Measurements from ENCODE around the gene CDK18. TPM values are rescaled to one million over a fixed set of nuclear protein-coding genes. Genes with fewer than 3 reads are reported as not detected.

The CDK18 gene
- total RNA-seq, 4 donors from 2014 or later = 13.6 to 22.4 (median 16.9) TPM

DNA sequence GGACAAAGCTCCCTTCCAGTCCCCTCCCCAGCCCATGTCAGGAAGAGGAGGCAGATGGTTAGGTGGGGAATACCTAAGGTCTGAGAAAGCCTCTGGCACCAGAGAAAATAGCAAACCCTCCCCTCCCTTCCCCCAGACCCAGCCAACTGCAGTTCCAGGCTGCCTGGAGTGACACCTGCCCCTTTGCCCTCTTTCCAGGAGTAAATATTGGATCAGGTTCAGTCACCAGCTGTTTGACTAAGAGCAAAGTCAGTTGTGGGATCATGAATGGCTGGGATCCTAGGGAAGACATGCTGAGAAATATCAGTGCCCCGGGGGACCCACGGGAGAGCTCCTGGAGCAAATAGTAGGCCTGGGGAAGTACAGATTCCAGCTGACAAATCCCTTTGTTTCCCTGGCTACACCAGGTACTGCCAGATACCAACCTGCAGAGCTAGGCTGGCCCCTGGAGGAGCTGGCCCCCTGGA lies 12.2 kb upstream of the CDK18 start:
- 45 to 75% methylated on average over 2 of the region's 2 CpGs for WGBS, 2 donors
- intact Hi-C loops (cut with DNase I) = no loop called here
- no peaks in the 10 kb centered on the region for H3K27me3 ChIP-seq
- no peak overlapping the region for H3K4me3 ChIP-seq (replicated peaks in 1 of 3)
- H3K4me1 ChIP-seq = peaks cover 0 to 10% of the 10 kb centered on the region in 2 donors
- no peak for DNase-seq
- TF ChIP-seq, protein P1, sequence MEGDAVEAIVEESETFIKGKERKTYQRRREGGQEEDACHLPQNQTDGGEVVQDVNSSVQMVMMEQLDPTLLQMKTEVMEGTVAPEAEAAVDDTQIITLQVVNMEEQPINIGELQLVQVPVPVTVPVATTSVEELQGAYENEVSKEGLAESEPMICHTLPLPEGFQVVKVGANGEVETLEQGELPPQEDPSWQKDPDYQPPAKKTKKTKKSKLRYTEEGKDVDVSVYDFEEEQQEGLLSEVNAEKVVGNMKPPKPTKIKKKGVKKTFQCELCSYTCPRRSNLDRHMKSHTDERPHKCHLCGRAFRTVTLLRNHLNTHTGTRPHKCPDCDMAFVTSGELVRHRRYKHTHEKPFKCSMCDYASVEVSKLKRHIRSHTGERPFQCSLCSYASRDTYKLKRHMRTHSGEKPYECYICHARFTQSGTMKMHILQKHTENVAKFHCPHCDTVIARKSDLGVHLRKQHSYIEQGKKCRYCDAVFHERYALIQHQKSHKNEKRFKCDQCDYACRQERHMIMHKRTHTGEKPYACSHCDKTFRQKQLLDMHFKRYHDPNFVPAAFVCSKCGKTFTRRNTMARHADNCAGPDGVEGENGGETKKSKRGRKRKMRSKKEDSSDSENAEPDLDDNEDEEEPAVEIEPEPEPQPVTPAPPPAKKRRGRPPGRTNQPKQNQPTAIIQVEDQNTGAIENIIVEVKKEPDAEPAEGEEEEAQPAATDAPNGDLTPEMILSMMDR (IDR thresholded peaks at IDR 0.05) = no peak
- no peak for TF ChIP-seq POLR2A (IDR thresholded peaks at IDR 0.05)
- no peaks in the 10 kb centered on the region for H3K36me3 ChIP-seq
- no peaks in the 10 kb centered on the region for H3K9me3 ChIP-seq
- no peak overlapping the region for H3K27ac ChIP-seq

DNA sequence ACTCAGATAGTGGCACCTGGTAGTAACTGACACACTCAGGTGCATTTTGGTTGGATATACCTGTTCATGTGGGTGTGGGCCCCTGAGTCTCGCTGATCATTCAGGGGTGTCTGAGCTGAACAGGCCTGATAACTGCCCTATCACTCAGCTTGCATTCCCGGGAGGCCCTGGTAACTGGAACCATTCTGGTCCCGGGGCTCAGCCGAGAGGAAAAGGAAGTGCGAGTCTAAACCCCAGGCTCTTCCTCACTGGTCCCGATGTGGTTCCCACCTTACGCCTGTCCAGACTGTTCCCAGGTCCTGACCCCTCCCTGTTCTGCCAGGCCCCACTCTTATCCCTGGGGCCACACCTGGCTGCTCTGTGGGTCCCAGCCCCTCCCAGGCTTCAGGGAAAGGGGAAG lies 11.7 kb upstream of the CDK18 start:
- intact Hi-C loops (cut with DNase I) = no loop called here
- peaks cover 0 to 10% of the 10 kb centered on the region in 2 donors for H3K4me1 ChIP-seq
- TF ChIP-seq POLR2A (IDR thresholded peaks at IDR 0.05) = no peak
- TF ChIP-seq, protein P1 (IDR thresholded peaks at IDR 0.05) = no peak
- no peak overlapping the region for H3K27ac ChIP-seq
- H3K27me3 ChIP-seq = no peaks in the 10 kb centered on the region
- H3K9me3 ChIP-seq = no peaks in the 10 kb centered on the region
- DNase-seq = no peak
- H3K4me3 ChIP-seq (replicated peaks in 1 of 3) = no peak overlapping the region
- no peaks in the 10 kb centered on the region for H3K36me3 ChIP-seq
- 39 to 73% methylated on average over 2 to 5 of the region's 7 CpGs for WGBS, 2 donors

DNA sequence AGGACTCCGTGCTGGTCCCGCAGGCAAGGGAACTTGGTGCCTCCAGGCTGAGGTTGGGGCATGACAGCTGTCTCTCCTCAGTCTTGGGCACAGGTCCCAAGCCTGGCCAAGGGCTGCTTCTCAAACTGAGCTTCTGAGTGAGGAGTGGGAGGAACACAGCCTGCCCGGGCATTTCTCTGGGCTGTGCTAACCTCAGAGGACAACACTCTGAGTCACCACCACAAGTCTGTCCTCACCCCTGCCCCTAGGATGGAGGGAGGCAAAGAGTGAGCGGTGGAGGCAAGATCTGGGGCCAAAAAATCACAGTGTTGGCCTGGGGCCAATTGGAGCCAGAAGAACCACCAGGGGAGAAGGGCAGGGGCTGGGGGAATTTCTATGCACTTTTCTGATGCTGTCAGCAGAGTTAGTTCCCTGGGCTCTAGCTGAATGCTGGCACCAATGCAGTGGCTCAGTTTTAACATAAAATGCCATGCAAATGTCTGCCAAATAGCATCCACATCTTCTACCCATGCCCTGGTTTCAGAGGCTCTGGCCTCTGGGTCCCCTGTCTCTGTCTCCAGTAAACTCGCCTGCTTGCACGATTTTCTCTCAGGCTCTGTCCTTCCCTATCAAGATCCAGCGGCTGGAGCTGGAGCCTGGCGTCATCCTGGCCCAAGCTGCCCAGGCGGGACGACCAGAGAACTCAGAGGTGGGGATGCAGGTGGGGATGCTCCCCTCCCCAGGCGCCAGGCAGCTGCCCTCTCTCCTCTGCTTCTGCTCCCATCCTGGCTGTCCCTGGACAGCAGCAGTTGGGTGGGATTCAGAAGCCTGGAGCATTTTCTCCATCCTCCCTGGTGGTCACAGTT lies 11.0 kb upstream of the CDK18 start:
- TF ChIP-seq POLR2A (IDR thresholded peaks at IDR 0.05) = no peak
- TF ChIP-seq, protein P1 (IDR thresholded peaks at IDR 0.05) = no peak
- Histone ChIP-seq H3K27me3 (no peaks in the 10 kb centered on the region), H3K4me3 (replicated peaks in 1 of 3) (no peak overlapping the region), H3K4me1 (peaks cover 0 to 10% of the 10 kb centered on the region in 2 donors), H3K36me3 (no peaks in the 10 kb centered on the region), H3K27ac (no peak overlapping the region), H3K9me3 (no peaks in the 10 kb centered on the region)
- 39 to 58% methylated on average over 9 to 11 of the region's 11 CpGs for WGBS, 2 donors
- intact Hi-C loops (cut with DNase I) = no loop called here
- DNase-seq = no peak

DNA sequence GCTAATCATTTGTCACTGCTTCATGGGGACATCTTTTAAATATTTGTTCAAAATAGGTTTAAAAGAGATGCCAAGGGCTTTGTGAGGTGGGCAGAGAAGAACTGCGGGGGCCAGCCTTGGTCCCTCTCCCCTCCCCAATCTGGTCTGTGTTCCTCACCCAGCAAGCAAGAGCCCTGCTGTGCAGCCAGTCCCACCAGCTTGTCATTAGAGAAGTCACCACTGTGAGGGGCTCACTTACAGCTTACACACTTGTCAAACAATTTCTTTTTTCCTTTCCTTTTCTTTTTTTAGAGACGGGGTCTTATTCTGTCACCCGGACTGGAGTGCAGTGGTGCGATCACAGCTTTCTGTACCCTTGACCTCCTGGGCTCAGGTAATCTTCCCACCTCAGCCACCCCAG lies 10.4 kb upstream of the CDK18 start:
- H3K36me3 ChIP-seq = no peaks in the 10 kb centered on the region
- WGBS, 2 donors = 71 to 75% methylated on average over 4 of the region's 4 CpGs

More for the DNA sequence above, 10.4 kb upstream of the CDK18 start:
- TF ChIP-seq POLR2A (IDR thresholded peaks at IDR 0.05) = no peak
- TF ChIP-seq, protein P1 (IDR thresholded peaks at IDR 0.05) = no peak
- H3K4me1 ChIP-seq = peaks cover 0 to 10% of the 10 kb centered on the region in 2 donors
- no peaks in the 10 kb centered on the region for H3K9me3 ChIP-seq
- intact Hi-C loops (cut with DNase I) = no loop called here
- no peak for DNase-seq
- H3K27me3 ChIP-seq = no peaks in the 10 kb centered on the region
- no peak overlapping the region for H3K4me3 ChIP-seq (replicated peaks in 1 of 3)
- no peak overlapping the region for H3K27ac ChIP-seq

Data from thyroid gland (tissue), 4 donors.